HG03469 (cell line): ENCODE data around the gene RBMS1.

ENCODE experiments used
- ATAC-seq: cut with Tn5 transposase; IDR thresholded peaks from one replicate; pipeline ENCODE4 v1.9.1; 2021; ENCODE audit warnings: mild to moderate bottlenecking, moderate library complexity, moderate number of reproducible peaks; ENCODE audit not compliant: unreplicated experiment

RBMS1 gene

GRCh38 chr2:160493227-160494028 lies at the start of gene RBMS1:
Gene RBMS1 (minus strand): TSS chr2:160493807. CDS start chr2:160493363, 444 bp downstream.
- no peak for ATAC-seq

DNA sequence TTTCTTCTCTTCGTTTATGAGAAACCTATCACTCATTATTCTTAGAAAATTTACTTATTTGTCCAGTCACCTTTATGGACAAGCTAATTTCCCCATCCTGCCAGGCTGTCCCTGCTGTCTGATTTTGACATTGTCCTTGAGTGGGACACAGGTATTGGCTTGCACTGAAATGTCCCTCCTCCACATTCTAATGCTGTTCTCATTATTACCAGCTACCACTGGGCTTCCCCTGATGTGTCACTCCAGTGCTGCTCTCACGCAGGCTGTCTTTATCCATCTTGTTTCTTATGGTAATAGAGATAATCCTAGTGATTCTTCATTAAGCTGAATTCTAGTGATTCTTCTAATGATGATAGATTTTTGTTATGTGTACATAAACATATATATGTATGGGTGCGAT lies 48.1 kb upstream of the RBMS1 start:
- no peak for ATAC-seq

DNA sequence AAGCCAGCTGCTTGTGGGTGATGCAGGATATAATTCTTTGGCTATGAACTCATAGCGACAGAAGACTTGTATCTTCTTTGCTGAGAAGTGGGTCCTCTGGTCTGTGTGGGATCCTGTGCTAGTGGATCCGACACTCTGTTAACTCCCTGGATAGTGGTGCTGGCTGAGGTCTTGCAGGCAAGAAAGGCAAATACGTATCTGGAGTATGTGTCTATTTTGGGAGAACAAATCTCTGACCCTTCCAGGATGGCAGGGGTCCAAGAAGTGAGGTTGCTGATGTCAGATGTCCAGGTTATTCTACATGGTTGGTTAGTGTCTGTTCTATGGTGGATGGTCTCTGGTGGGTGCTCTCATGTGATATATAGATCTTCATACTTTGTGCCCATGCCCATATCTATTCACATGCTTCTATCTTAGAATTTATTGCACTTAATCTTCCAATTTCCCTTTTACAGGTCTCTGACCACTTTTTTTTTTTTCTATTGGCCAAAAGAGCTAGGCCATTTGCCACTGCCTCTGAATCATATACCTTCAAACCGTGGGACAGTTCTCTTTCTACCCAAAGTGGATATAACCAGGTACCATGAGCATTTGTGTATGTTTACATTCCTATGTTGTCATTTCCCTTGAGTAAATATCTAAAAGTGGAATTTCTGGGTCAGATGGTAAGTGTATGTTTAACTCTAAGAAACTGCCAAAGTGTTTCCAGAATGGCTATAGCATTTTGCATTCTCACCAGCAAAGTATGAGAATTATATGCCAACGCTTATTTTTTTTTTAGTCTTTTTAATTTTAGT lies 45.1 kb upstream of the RBMS1 start:
- no peak for ATAC-seq

DNA sequence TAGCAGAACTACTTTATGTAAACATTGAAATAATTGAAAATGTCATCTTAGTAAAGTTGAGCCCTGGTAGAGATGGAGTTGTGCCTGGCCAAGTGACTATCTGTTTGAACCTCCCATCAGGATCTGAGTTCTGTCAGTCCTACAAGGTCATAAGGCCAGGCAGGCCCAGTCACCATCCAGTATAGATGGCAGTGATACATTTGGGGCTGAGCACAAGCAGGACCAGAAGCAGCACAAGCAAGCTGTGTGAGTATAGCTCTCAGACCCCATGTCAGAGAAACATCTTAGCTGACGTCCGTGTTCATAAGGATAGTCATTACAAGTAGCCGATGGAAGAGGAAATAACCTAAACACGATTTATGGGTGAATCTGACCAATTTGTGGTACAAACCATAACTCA lies 44.5 kb upstream of the RBMS1 start:
- ATAC-seq: no peak

DNA sequence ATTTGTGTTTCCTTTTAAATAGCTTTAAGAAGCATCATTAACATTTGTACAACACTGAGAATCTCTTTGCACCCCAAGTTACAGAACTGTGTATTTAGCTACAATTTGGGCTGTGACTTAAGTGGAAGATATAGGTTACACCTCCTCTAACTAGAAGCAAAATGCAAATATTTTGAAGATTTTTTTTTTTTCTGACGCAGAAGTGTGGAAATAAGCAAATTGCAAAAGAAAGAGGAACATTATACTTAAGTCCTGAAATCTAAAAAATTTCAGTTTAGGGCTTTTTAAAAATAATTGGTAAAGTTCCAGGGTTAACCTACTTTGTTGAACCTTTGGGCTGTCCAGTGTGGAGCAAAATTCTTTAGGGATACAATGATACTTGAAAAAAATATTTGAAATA lies 41.4 kb upstream of the RBMS1 start:
- ATAC-seq: no peak

GRCh38 chr2:160534249-160534648 lies 40.6 kb upstream of the RBMS1 start:
- no peak for ATAC-seq

DNA sequence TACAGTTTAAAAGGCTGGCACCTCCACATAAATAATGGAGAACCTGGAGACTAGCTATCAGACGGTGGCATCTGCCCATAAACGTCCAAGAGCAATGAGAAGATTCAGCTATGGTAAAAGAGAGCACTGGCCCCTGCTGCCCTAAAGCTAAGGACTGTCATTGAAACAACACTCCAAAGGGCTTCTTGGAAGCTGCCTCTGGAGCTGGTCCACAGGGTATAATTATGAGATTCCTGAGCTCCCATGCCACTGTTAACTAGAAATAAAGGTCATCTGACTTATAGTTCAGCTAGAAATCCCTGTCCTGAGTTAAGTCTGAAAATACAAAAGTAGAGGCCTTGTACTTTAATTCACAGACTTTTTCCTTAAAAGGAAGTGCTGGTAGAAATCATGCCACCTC lies 39.9 kb upstream of the RBMS1 start:
- no peak for ATAC-seq

DNA sequence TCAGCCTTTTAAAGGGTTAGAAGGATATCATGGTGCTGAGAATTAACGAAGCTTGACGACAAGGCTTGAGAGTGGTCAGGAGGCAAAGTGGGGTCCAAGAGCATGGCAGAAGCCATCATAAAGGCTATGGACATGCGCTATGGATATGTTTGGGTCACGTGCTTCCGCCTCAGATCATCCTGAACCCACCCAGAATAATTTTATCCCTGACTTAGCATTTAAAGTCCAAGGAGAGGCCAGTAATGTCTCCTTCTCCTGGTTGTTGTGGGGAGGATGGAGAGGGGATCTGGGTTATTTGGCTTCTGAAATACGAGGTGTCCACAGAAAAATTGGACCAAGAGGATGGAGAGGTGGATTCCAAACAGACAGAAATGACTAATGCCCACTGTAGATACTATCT lies 38.8 kb upstream of the RBMS1 start:
- ATAC-seq: no peak

DNA sequence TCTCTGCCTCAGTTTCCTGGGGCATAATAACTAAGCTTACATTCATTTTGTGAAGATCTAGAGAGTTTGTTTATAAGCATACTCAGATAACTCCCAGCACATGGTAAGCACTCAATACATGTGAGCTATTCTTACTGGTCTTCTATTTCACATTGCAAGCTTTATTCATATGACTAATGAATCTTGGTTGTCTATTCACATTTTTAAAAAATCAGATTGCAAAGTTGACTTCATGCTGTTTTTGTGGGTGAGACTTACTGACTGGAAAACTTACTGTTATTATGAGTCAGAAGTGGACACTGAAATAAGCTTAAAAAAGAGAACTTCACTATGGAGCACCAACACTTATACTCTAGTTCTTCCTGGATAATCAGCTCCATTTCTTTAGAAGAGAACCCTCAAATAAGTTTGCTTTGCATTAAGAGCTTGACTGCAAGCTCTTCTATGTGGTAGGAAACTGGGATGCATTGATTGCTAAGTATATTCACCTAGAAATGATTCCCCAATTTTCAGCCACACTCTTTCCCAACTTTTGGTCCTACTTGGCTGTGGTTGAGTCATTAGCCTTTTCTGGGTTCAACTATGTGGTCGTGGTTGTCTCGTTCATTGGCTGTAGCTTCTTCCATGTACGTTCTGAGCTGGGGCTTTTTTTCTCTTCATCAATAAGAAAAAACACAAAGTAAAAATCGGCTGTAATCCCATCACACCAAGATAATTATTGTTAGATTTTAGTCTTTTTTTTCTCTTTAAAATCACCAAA lies 29.5 kb upstream of the RBMS1 start:
- ATAC-seq: no peak

DNA sequence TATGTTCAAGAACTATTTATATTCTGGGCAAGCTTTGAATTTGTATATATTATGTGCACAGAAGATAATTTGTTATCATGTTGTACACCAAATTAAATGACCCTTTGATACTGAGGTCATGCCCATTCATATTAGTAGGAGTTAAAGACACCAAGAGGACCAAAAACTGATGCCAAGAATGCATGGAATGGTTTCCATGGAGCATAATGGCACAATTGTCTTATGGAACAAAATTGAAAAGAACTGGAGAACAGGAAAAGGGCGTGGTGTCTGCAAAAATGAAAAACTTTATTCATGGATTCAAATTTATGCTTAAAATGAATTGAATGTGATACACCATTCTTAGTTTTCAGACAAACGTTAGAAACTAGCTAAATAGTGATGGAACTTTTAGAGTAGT lies 24.1 kb upstream of the RBMS1 start:
- no peak for ATAC-seq

DNA sequence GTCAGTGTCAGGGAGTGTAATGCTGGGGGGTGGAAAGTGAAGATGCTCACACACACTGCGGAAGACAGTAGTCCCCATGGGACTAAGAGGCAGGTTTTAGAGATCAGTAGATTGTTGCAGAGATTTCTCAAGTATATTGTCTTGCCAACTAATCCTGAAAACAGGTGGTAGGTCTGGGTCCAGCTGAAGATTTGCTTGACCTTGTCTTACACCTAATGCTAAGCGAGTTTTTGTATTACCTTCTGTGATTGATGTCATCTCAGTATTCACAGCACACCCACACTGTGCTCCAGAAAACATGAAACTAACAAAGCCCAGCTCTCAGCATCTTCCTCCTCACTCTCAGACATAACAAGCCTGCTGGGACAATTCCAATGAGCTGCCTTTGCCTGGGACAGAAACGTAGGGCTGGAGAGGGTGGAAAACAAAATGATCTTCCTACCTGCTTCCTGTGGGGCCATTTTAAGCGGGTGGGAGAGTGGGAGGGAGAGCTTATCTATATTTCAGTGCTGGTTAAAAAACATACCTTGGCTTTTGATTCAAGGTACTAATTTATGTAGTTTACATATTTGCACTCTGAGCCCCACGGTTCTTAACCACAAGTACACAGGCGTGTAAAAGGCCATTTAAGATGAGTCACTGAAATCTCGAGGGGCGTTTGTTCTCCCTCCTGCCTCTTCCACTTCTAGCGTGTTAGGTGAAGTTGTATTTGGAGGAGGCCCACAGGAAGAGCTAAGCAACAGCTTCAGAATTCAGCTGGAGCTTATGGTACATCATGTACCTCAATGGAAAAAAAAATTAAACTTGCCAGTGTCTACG lies 23.1 kb upstream of the RBMS1 start:
- peak; percentile 79 for ATAC-seq

DNA sequence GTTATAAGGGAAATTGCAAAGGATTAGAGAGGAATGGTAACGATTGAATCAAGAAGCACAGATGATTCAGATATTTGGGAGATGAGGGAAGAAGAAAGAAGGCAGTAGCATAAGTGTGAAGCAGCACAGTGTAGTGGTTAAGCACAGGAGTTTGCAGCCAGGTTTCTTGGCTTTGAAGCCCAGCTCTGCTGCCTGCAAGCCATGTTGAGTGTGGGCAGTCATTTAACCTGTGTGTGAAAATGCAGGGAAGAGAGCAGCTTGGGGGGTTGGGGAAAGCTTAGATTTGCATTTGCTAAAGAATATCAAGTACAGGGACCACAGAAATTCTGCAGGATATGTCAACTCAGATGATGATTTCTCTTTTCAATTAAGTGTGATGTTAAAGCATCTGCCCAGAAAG lies 21.5 kb upstream of the RBMS1 start:
- no peak for ATAC-seq

- no peak for ATAC-seq
These were observed 19.5 kb upstream of the RBMS1 start for GRCh38 chr2:160513120-160513519.

- no peak for ATAC-seq
These were observed 18.9 kb upstream of the RBMS1 start for GRCh38 chr2:160512491-160512890.

- ATAC-seq: no peak
These were observed 17.0 kb upstream of the RBMS1 start for GRCh38 chr2:160510617-160511016.

DNA sequence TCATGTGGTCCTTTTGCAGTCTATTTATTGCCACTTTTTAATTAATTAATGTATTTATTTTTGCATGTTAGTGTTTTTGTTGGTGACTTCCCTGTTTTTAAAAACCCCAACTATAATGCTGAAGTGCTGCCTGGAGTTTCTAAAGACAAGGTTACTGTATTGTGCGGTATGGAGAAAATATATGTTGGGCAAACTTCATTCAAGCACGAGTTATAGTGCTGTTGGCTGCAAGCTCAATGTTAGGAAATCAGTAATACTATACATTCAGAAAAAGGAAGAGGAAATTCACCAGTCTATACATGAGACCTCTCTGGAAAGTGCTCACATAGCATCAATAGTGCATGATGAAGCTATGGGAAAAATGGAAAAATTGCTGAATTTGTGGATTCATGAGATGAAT lies 15.4 kb upstream of the RBMS1 start:
- ATAC-seq: no peak

- no peak for ATAC-seq
These were observed 13.9 kb upstream of the RBMS1 start for GRCh38 chr2:160507464-160507863.

GRCh38 chr2:160507046-160507407 lies 13.4 kb upstream of the RBMS1 start:
- no peak for ATAC-seq

DNA sequence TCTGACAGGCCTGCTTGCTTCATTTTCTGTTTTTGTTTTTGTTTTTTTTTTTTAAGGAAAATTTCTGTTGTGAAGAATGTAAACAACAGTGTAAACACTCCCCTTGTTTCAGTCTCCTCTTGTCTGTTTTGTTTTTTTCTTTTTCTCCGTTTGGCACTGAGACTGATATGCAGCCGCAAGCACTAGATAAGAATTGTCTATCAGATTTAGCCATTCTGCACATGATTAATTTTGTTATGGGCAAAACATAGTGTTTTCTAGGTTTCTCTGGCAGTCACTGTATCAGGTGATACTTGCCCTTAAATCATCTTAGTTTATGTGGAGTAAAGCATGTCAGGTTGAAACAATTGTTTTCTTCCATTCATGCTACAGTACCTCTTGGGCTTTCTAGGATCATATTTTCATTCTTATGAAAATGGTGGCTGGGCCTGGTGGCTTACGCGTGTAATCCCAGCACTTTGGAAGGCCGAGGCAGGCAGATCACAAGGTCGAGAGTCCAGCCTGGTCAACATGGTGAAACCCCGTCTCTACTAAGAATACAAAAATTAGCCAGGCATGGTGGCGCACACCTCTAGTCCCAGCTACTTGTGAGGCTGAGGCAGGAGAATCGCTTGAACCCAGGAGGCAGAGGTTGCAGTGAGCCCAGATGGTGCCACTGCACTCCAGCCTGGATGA lies 12.9 kb upstream of the RBMS1 start:
- ATAC-seq: no peak

- no peak for ATAC-seq
These were observed 11.6 kb upstream of the RBMS1 start for GRCh38 chr2:160505256-160505655.
